ENCODE results near the gene WWC2.
"Not testable (repeated sequence)": the region's sequence is repeated elsewhere in the genome, so short reads cannot be mapped to it uniquely, and the experiment has no call there.

Gene WWC2

GRCh38 chr4:183172881-183173280 lies 73.8 kb downstream of the WWC2 start:
- no peak for DNase-seq (ENCODE audit: low read depth)

DNA sequence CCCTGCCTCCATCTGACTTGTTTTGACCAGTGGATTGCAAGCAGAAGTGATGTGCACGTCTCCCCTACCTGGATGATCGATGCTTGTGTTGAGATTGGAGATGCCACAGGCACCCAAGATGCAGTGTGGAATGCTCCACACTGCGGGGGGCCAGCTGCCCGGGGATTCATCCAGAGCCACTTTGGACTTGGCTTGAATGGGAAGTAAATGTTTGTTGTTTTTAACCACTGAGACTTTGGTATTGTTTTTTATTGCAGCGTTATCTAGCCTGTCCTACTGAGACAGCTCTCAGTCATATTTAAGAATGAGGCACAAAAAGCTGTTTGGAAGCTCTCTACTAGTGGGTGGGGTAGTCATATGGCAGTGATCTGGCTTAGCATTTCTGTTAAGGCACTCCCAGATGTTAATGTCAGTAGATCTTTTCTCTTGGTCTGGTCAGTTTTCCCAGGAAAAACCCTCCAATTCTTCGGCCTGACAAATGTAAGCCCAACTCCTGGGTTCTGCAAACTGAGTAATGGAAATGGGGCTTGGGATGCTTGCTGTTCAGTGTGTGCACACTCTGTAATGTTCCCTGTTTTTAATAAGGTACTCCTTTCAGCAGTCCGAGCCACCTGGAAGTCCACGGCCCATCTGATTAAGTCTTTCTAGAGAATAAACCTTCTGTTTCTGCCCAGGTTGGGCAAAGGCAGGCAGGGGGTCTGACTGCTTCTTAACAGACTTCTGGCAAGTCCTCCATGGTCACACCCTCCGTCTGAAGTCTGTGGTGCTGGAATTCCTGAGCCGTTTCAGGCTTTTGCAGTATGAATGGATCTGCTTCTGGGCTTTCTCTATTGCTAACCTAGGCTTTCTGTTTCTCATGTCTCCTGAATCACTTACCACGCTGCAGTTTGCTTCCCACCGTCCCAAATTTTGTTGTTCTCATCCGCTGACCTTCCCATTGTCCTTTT lies 74.8 kb downstream of the WWC2 start:
- no peak for DNase-seq (ENCODE audit: low read depth)

DNA sequence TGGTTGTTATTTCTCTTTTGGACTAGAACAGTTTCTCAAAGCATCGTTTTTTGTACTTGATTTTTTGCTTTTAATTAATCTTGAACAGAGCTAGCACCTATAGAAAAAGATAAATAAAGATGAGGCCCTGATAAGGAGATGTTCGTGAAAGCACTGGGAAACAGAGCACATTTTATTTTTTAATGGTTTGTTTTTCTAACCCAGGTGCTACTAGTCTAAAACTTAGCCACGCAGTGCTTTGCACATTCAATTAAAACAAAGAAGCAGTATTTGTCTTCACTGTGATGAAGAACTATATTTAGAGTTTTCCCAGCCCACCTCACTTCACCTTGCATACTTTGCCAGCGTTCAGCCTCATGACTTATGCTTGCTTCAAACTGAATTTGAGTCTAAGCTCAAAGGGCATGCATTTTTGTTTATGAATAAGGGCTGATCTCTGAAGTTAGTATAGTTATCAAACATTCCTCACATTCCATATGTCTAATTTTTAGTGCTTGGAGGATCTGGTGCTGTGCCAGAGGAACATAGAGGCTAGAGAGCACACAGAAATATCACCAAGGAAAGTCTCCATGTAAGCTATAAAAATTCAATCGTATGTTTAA lies 76.7 kb downstream of the WWC2 start:
- DNase-seq (ENCODE audit: low read depth): no peak

DNA sequence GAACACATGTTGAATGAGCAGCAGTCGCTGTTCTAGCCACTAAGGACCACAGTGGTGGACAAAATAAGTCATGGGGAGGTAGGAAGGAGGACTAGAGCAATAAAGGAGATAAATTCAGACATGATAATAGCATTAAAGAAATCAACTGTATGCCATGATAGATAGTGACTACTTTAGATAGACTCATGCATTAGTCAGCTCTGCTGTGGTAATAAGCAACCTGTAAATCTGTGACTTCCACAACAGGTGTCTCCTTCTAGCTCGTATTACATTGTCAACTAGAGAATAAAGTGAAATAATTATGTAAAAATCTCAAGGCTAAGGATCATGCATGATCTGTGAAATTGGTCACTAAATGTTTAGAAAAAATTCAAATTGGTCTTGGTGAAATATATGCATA lies 77.9 kb downstream of the WWC2 start:
- DNase-seq (ENCODE audit: low read depth): no peak

DNA sequence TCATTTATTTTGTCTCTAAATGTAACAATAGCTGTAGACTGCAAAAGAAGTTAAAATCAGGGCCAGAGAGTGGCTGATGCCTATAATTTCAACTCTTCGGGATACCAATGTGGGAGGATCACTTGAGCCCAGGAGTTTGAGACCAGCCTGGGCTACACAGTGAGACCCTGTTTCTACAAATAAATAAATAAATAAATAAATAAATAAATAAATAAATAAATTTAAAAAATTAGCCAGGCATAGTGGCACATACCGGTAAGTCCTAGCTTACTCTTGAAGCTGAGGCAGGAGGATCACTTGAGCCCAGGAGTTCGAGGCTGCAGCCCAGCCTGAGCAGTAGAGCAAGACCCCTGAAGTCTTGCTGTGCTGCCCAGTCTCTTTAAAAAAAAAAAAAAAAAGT lies 79.1 kb downstream of the WWC2 start:
- no peak for DNase-seq (ENCODE audit: low read depth)

GRCh38 chr4:183180096-183180495 lies 81.0 kb downstream of the WWC2 start:
- DNase-seq (ENCODE audit: low read depth): no peak

- no peak for DNase-seq (ENCODE audit: low read depth)
These were observed 81.6 kb downstream of the WWC2 start for GRCh38 chr4:183180621-183181020.

DNA sequence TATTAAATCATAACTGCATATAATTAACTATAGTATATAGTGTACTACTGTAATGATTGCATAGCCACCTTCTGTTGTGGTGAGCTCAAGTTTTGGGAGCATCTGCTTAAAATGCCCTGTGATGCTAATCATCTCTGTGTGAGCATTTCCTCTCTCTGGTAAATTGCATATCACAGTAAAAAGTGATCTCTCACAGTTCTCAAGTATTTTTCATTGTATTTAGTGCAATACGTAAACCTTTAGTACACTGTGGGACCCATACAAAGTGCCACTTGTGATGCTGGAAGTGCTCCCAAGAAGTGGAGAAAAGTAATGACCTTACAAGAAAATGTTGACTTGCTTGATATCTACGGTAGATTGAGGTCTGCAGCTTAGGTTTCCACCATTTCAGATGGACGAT lies 82.0 kb downstream of the WWC2 start:
- no peak for DNase-seq (ENCODE audit: low read depth)

- DNase-seq (ENCODE audit: low read depth): peak; percentile 2
These were observed 84.0 kb downstream of the WWC2 start for GRCh38 chr4:183182873-183183725.

DNA sequence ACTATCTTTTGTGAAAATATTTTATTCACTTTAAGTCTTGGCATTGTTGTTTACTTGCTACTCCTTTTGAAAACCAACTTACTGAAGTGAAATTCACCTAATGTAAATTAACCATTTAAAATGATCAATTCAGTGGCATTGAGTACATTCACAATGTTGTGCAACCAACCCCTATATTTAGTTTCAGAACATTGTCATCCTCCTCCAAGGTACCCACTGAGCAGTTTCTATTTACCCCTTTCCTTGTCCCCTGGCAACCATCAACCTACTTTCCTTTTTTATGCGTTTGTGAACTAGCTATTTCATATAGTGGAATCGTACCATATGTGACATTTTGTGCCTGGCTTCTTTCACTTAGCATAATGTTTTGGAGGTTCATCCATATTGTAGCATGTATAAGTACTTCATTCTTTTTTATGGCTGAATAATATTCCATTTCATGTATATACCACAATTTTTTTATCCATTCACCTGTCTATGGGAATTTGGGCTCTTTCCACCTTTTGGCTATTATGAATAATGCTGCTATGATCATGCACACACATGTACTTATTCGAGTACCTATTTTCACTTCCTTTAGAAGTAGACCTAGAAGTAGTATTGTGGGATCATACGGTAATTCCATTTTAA lies 85.0 kb downstream of the WWC2 start:
- no peak for DNase-seq (ENCODE audit: low read depth)

DNA sequence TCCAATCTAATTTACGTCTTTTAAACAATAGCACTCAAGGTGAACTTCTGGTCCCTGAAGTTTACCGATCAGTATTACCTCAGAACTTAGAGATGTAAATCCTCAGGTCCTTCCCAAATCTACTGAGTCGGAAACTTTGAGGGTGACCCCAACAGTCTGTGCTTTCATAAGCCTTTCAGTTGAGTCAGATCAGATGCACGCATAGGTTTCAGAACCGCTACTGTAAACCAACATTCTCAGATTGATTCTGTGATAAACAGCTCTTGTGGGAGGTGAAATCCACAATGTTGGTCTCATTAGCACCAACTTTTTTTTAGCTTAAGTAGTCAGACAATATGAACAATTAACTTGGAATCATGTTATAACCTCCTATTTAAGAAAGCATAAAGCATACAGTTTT lies 86.0 kb downstream of the WWC2 start:
- no peak for DNase-seq (ENCODE audit: low read depth)

GRCh38 chr4:183185559-183185958 lies 86.5 kb downstream of the WWC2 start:
- DNase-seq (ENCODE audit: low read depth): no peak

DNA sequence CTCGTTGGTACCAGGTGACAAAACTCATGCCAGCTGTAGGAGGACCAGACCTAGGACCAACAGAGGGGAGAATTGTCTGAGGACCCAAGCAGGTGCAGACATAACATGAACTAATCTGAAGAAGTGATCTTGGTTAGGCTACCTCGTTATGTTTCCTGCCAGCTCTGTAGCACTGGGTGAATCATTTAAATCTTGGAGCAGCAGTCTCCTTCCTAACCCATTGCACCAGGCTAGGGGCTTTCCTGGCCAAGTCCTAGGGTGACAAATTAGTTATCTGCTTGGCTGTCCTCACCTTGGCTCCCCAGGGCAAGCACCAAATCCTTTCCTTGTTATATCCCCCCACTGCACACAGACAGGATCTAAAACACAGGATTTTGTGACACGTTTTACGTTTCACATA lies 87.8 kb downstream of the WWC2 start:
- DNase-seq (ENCODE audit: low read depth): no peak

GRCh38 chr4:183190900-183191527 lies 92.0 kb downstream of the WWC2 start:
- no peak for DNase-seq (ENCODE audit: low read depth)

DNA sequence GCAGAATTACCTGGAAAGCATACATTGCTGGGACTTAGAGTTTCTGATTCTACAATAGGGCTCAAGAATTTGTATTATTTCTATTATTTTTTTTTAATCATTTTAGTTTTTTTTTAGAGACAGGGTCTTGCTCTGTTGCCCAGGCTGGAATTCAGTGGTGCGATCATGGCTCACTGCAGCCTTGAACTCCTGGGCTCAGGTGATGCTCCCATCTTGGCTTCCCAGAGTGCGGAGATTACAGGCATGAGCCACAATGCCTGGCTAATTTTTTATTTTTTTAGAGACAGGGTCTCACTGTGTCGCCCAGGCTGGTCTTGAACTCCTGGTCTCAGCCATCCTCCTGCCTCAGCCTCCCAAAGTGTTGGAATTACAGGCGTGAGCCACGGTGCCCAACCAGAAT lies 92.6 kb downstream of the WWC2 start:
- DNase-seq (ENCODE audit: low read depth): no peak

DNA sequence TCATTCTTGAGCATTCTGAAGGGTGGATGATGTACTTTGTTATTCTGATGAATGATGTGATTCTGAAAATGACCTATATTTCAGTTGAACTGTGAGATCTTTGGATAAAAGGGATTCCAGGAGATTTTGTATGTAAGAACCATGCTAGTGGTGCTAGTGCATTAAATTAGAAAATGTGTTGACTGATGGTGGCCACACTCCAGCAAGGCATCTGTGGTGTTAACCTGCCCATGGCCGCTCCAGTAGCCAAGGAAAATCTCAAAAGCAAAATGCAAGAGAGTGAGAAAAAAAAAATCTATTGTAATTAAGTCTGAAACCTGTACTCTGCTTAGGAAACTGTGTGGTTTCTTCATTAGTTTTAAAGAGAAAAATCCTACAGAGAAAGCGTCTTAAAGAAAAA lies 93.5 kb downstream of the WWC2 start:
- no peak for DNase-seq (ENCODE audit: low read depth)

DNA sequence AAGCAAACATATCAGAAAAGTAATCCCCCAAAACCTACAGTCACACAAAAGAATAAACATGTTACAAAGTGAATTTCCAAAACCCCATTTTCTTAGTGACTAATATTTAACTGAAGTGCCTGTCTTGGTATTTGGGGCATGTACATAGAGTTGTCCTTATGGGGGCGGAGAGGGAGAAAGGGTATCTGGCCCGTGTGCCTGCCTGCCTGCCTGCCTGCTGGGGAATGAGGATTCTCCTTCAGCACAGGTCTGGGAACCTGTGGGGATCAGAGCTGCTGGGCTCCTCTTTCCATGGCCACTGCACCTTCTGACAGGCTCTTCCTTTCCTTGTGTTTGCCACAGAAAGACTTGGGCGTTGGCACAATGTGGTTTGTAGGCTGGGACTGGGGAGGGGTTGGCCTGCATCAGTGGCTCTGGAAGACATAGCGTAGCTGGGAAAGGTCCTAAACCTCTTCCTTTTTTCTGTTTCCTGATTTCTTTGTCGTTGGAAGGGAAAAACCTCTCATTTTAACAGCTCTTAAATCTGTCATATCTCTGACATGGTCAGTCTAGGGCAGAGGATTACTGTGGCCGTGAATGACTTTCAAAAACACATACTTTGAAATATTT lies 94.8 kb downstream of the WWC2 start:
- DNase-seq (ENCODE audit: low read depth): not testable (repeated sequence)

- no peak for DNase-seq (ENCODE audit: low read depth)
These were observed 96.5 kb downstream of the WWC2 start for GRCh38 chr4:183195534-183195933.

- DNase-seq (ENCODE audit: low read depth): no peak
These were observed 98.1 kb downstream of the WWC2 start for GRCh38 chr4:183197140-183197539.

- DNase-seq (ENCODE audit: low read depth): no peak
These were observed 101.4 kb downstream of the WWC2 start for GRCh38 chr4:183200453-183200852.

DNA sequence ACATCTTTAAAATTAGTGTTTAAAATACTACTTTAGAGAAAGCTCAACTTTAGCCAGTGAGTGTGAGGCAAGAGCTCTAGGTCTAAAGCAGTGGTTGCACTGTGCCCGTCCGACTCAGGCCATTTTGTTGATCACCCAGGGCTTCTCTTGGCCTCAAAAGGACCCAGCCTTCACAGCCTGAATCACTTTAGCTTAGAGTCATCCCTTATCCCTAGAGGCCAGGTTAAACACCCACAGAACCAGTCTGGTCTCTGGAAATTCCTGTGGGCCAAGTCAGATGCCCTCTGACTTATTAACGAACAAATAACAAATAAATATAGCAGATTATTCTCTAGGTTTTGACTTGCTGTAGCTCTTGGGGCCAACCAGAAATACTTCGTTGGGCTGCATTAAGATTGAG lies 102.3 kb downstream of the WWC2 start:
- DNase-seq (ENCODE audit: low read depth): no peak

Measured in stimulated activated CD8-positive, alpha-beta memory T cell treated with anti-CD3 and anti-CD28 coated beads, Interleukin-4, amount 100 ng/mL, for 24 hours (primary cell).